H1 (cell line): ENCODE results near the gene COL6A5. TPM values are rescaled to one million over a fixed set of nuclear protein-coding genes. Genes with fewer than 3 reads are reported as not detected.

Experiments used
- CTCF ChIA-PET: fragments of 300-600 bp; sonication (Branson Sonifier 250); formaldehyde crosslinking; loops from one replicate; lab custom pipeline; 2021; ENCODE audit not compliant: partially characterized antibody; lab: Charles Lee
- POLR2A ChIA-PET: fragments of 300-600 bp; sonication (Branson Sonifier 250); formaldehyde crosslinking; loops from one replicate; lab custom pipeline; 2021; ENCODE audit warnings: inconsistent platforms; ENCODE audit not compliant: partially characterized antibody; lab: Charles Lee
- DNase-seq, 2 experiments: peaks; one replicate each; pipeline versions ENCODE4 v3.0.0 to v3.0.0-alpha.2; 2010 to 2022; ENCODE audit warnings: low spot score in 2 of 2, low read depth in 1 of 2, mixed read lengths in 1 of 2
- FAIRE-seq: peaks from 2 replicates; lab custom pipeline; 2011; peaks lifted over from hg19 to GRCh38; lab: Jason Lieb, UNC
- H2AFZ ChIP-seq: 2 replicates; pipeline ENCODE4 v1.8.1; 2012; ENCODE audit warnings: low read length, inconsistent platforms
- H2AK5ac ChIP-seq: 2 replicates; pipeline ENCODE4 v1.6.1; 2013; ENCODE audit warnings: low read depth, low read length
- H2BK120ac ChIP-seq: replicated peaks from 2 replicates; pipeline ENCODE3; 2013; ENCODE audit warnings: low read depth, low read length, inconsistent platforms
- H2BK12ac ChIP-seq: 2 replicates; pipeline ENCODE4 v1.6.1; 2013; ENCODE audit warnings: low read depth, low read length
- H2BK15ac ChIP-seq: 2 replicates; pipeline ENCODE4 v1.6.1; 2013; ENCODE audit warnings: low read length
- H2BK20ac ChIP-seq: 2 replicates; pipeline ENCODE4 v1.6.1; 2013; ENCODE audit warnings: low read length
- H2BK5ac ChIP-seq: 2 replicates; pipeline ENCODE4 v1.6.1; 2013; ENCODE audit warnings: low read depth, low read length
- H3K14ac ChIP-seq: 2 replicates; pipeline ENCODE4 v1.6.1; 2013; ENCODE audit warnings: inconsistent platforms; ENCODE audit not compliant: insufficient read length
- H3K18ac ChIP-seq: 2 replicates; pipeline ENCODE4 v1.6.1; 2013; ENCODE audit warnings: low read length; ENCODE audit errors: extremely low read depth
- H3K23ac ChIP-seq: 2 replicates; pipeline ENCODE4 v1.6.1; 2013; ENCODE audit warnings: inconsistent platforms; ENCODE audit not compliant: insufficient read length
- H3K23me2 ChIP-seq: 2 replicates; pipeline ENCODE4 v1.6.1; 2013; ENCODE audit warnings: low read depth, low read length
- H3K27ac ChIP-seq: 2 replicates; pipeline ENCODE4 v1.6.1; 2011; ENCODE audit warnings: low read depth, low read length, inconsistent platforms
- H3K27me3 ChIP-seq, 4 experiments: replicated peaks in 1 of 4; 1 replicate in 1 of 4; 2 replicates in 3 of 4; pipeline versions ENCODE4 v1.6.1 to v1.8.1; 2011 to 2013; ENCODE audit warnings: low read length in 3 of 4, mild to moderate bottlenecking in 3 of 4, inconsistent platforms in 2 of 4, mixed read lengths in 2 of 4, moderate library complexity in 1 of 4; ENCODE audit not compliant: control insufficient read depth in 3 of 4, insufficient read depth in 3 of 4; ENCODE audit errors: extremely low read depth in 1 of 4
- H3K36me3 ChIP-seq, 4 experiments: 2 replicates each; pipeline versions ENCODE4 v1.6.1 to v1.8.1; 2011 to 2013; ENCODE audit warnings: mild to moderate bottlenecking in 4 of 4, low read length in 3 of 4, moderate library complexity in 2 of 4, control low read depth in 1 of 4, inconsistent platforms in 1 of 4; ENCODE audit not compliant: insufficient read depth in 4 of 4, control insufficient read depth in 2 of 4
- H3K4ac ChIP-seq: replicated peaks from 2 replicates; pipeline ENCODE3; 2013; ENCODE audit warnings: low read length, low read depth, mixed read lengths, inconsistent platforms; ENCODE audit not compliant: insufficient read length
- H3K4me1 ChIP-seq, 4 experiments: replicated peaks in 1 of 4; 1 replicate in 1 of 4; 2 replicates in 3 of 4; pipeline versions ENCODE4 v1.6.1 to v1.8.1; 2011 to 2013; ENCODE audit warnings: low read length in 3 of 4, inconsistent platforms in 2 of 4, mixed read lengths in 1 of 4; ENCODE audit not compliant: insufficient read depth in 4 of 4, control insufficient read depth in 3 of 4
- H3K4me2 ChIP-seq, 2 experiments: 2 replicates each; pipeline versions ENCODE4 v1.6.1 to v1.8.1; 2011 to 2013; ENCODE audit warnings: low read depth in 2 of 2, low read length in 2 of 2, control low read depth in 1 of 2, inconsistent platforms in 1 of 2, mild to moderate bottlenecking in 1 of 2; ENCODE audit not compliant: insufficient read depth in 1 of 2
- H3K4me3 ChIP-seq, 4 experiments: fragments of 200-600, 300-600 bp in 1 of 4; sonication (generic), shearing (Covaris generic), sonication (Bioruptor Twin) in 1 of 4; 2 replicates each; pipeline versions ENCODE4 v1.5.1 to v1.8.1; 2011 to 2016; ENCODE audit warnings: low read length in 4 of 4, low read depth in 3 of 4, control low read depth in 2 of 4, inconsistent platforms in 2 of 4, mild to moderate bottlenecking in 2 of 4, mixed read lengths in 1 of 4, moderate library complexity in 1 of 4; ENCODE audit not compliant: insufficient read depth in 2 of 4; ENCODE audit errors: extremely low read depth in 1 of 4
- H3K56ac ChIP-seq: replicated peaks from 2 replicates; pipeline ENCODE3; 2013; ENCODE audit warnings: low read depth, mild to moderate bottlenecking, mixed read lengths, low read length, inconsistent platforms; ENCODE audit not compliant: insufficient read length
- H3K79me1 ChIP-seq: 2 replicates; pipeline ENCODE4 v1.6.1; 2013; ENCODE audit warnings: low read depth, low read length, control low read depth
- H3K79me2 ChIP-seq, 2 experiments: 2 replicates each; pipeline versions ENCODE4 v1.6.1 to v1.8.1; 2012 to 2013; ENCODE audit warnings: low read length in 2 of 2, mild to moderate bottlenecking in 2 of 2, inconsistent platforms in 1 of 2; ENCODE audit not compliant: insufficient read depth in 2 of 2, control insufficient read depth in 1 of 2
- H3K9ac ChIP-seq, 4 experiments: replicated peaks in 1 of 4; 1 replicate in 1 of 4; 2 replicates in 3 of 4; pipeline versions ENCODE4 v1.6.1 to v1.8.1; 2011 to 2013; ENCODE audit warnings: low read depth in 3 of 4, low read length in 3 of 4, control low read depth in 2 of 4, mild to moderate bottlenecking in 2 of 4, moderate library complexity in 2 of 4, inconsistent platforms in 1 of 4; ENCODE audit errors: extremely low read depth in 1 of 4
- H3K9me3 ChIP-seq, 2 experiments: 2 replicates each; pipeline versions ENCODE4 v1.6.1 to v1.8.1; 2012 to 2013; ENCODE audit warnings: mild to moderate bottlenecking in 2 of 2, moderate library complexity in 2 of 2, control low read depth in 1 of 2, inconsistent platforms in 1 of 2, low read depth in 1 of 2, low read length in 1 of 2, mixed read lengths in 1 of 2; ENCODE audit not compliant: insufficient read depth in 2 of 2
- H4K20me1 ChIP-seq, 2 experiments: replicated peaks in 1 of 2; 2 replicates each; pipeline versions ENCODE3 to v1.8.1; 2011 to 2013; ENCODE audit warnings: inconsistent platforms in 2 of 2, low read length in 2 of 2, mild to moderate bottlenecking in 1 of 2; ENCODE audit not compliant: insufficient read depth in 2 of 2, control insufficient read depth in 1 of 2
- H4K5ac ChIP-seq: 2 replicates; pipeline ENCODE4 v1.6.1; 2013; ENCODE audit warnings: low read length, low read depth, mixed read lengths, inconsistent platforms; ENCODE audit not compliant: insufficient read length
- H4K8ac ChIP-seq: 2 replicates; pipeline ENCODE4 v1.8.0; 2013; ENCODE audit warnings: mild to moderate bottlenecking, moderate library complexity, low read length, inconsistent platforms; ENCODE audit not compliant: insufficient read depth; ENCODE audit errors: extremely low read depth
- H4K91ac ChIP-seq: replicated peaks from 2 replicates; pipeline ENCODE3; 2013; ENCODE audit warnings: low read length, mixed read lengths, inconsistent platforms; ENCODE audit not compliant: insufficient read length
- CBX5 ChIP-seq: fragments of 300-800, 300-1000 bp; sonication (generic); IDR thresholded peaks from 2 replicates; pipeline ENCODE4 v1.7.1; 2016; ENCODE audit warnings: antibody characterized with exemption, low read length, low read depth
- JUND ChIP-seq: IDR thresholded peaks from 2 replicates; pipeline ENCODE4 v1.6.1; 2011; ENCODE audit warnings: mild to moderate bottlenecking, improper control_type of control experiment, low read length
- KDM4A ChIP-seq: IDR thresholded peaks from one replicate; pipeline ENCODE4 v1.7.1; 2012; ENCODE audit warnings: low read depth, mild to moderate bottlenecking, moderate library complexity, low read length, inconsistent platforms; ENCODE audit not compliant: severe bottlenecking
- KDM5A ChIP-seq: fragments of 200-600 bp; IDR thresholded peaks from 2 replicates; pipeline ENCODE4 v1.7.1; 2012; ENCODE audit warnings: mild to moderate bottlenecking, low read length, inconsistent platforms, mixed read lengths
- MAFK ChIP-seq: IDR thresholded peaks from 2 replicates; pipeline ENCODE4 v1.6.1; 2012; ENCODE audit warnings: low read depth, mild to moderate bottlenecking, improper control_type of control experiment, low read length
- NRF1 ChIP-seq: IDR thresholded peaks from 2 replicates; pipeline ENCODE4 v1.6.1; 2011; ENCODE audit warnings: mild to moderate bottlenecking, low read depth, low read length, improper control_type of control experiment
- PHF8 ChIP-seq: fragments of 200-600 bp; sonication (generic); conservative IDR thresholded peaks from 2 replicates; pipeline ENCODE4 v1.7.1; 2012; ENCODE audit warnings: low read depth, mild to moderate bottlenecking, inconsistent platforms, low read length, moderate library complexity
- RXRA ChIP-seq: IDR thresholded peaks from 2 replicates; pipeline ENCODE4 v1.6.1; 2011; ENCODE audit warnings: low read depth, mild to moderate bottlenecking, low read length, moderate library complexity; ENCODE audit not compliant: insufficient read depth
- SP2 ChIP-seq: IDR thresholded peaks from 2 replicates; pipeline ENCODE4 v1.6.1; 2012; ENCODE audit warnings: mild to moderate bottlenecking, low read length, inconsistent platforms
- SRF ChIP-seq: IDR thresholded peaks from 2 replicates; pipeline ENCODE4 v1.6.1; 2011; ENCODE audit warnings: mild to moderate bottlenecking, low read depth, low read length, moderate library complexity
- TAF1 ChIP-seq: IDR thresholded peaks from 2 replicates; pipeline ENCODE4 v1.6.1; 2011; ENCODE audit warnings: mild to moderate bottlenecking, low read depth, low read length
- TBP ChIP-seq: IDR thresholded peaks from 2 replicates; pipeline ENCODE4 v1.6.1; 2011; ENCODE audit warnings: low read depth, low read length, improper control_type of control experiment
- WGBS, 2 experiments: shearing (Covaris generic) in 1 of 2; methylation state at CpG; one replicate each; pipeline versions ENCODE4 v1.1.6 to v1.1.7; 2013 to 2015; ENCODE audit warnings: low lambda C conversion rate in 2 of 2, mixed read lengths in 2 of 2, inconsistent platforms in 1 of 2, low coverage in 1 of 2, missing lambda C conversion rate in 1 of 2; ENCODE audit not compliant: insufficient replicate concordance in 2 of 2, insufficient coverage in 1 of 2, insufficient read length in 1 of 2; ENCODE audit errors: extremely low coverage in 1 of 2, missing lambda C conversion rate in 1 of 2; 5-methylcytosine and 5-hydroxymethylcytosine counted together
- polyA plus RNA-seq, 7 experiments: library from polyadenylated mRNA; depleted of rRNA in 3 of 7; stranded (reverse) in 5 of 7; unstranded in 2 of 7; fragments of >200 nt in 5 of 7; fragments of 200-250 nt in 2 of 7; gene quantifications; 1 replicate in 5 of 7; 2 replicates in 1 of 7; 4 replicates in 1 of 7; pipeline versions ENCODE4 v1.2.1 to v1.2.3, GENCODE V29; 2011 to 2013; ENCODE audit warnings: missing spikeins in 2 of 7, mixed read lengths in 2 of 7
- total RNA-seq: library from RNA; stranded (reverse); fragmentation: NEBNext Ultra II Directional; extraction: Animal tissue kit (Norgen Biotek cat#: 25700); gene quantifications from 2 replicates; pipeline ENCODE4 v1.2.1, GENCODE V29; 2021
- TF ChIP-seq, protein P1 (sequence below): IDR thresholded peaks from 2 replicates; pipeline ENCODE4 v1.6.1; 2012; ENCODE audit warnings: low read length, inconsistent platforms

COL6A5 gene
- total and polyA plus RNA-seq, 2 of the 8 experiments (the other 6 are each of a cell fraction or from before 2014, with no cell fraction given) = 0.05 to 0.06 TPM

DNA sequence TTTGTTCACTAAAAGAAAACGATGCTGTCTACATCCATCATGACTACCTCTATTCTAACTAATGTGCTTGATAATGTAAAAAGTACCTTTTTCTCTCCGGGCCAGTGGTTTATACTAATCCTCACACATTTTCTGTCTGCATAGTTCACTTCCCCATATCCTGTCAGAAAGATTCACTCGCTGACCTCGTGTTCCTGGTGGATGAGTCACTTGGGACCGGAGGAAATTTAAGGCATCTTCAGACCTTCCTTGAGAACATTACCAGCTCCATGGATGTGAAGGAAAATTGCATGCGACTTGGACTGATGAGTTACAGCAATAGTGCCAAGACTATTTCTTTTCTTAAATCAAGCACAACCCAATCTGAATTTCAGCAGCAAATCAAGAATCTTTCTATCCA, 33.8 kb downstream of the COL6A5 start:
- Histone ChIP-seq H3K56ac (no peak overlapping the region), H3K23me2 (no peaks in the 10 kb centered on the region), H3K9me3 (no peaks in the 10 kb centered on the region), H2BK15ac (no peak overlapping the region), H3K27me3 (no peaks in the 10 kb centered on the region), H3K4me1 (no peaks in the 10 kb centered on the region), H2AK5ac (no peak overlapping the region), H3K18ac (no peak overlapping the region), H3K23ac (no peak overlapping the region), H3K79me1 (no peaks in the 10 kb centered on the region), H3K36me3 (no peaks in the 10 kb centered on the region), H4K20me1 (no peaks in the 10 kb centered on the region), H2BK12ac (no peak overlapping the region), H3K4ac (no peak overlapping the region), H2BK5ac (no peak overlapping the region), H3K14ac (no peak overlapping the region), H4K91ac (no peak overlapping the region), H4K8ac (no peak overlapping the region), H3K9ac (no peak overlapping the region), H3K27ac (no peak overlapping the region), H3K4me3 (no peak overlapping the region), H4K5ac (no peak overlapping the region), H2AFZ (no peak overlapping the region), H2BK20ac (no peak overlapping the region), H2BK120ac (no peak overlapping the region), H3K79me2 (no peaks in the 10 kb centered on the region), H3K4me2 (no peak overlapping the region)
- DNase-seq = no peak
- POLR2A ChIA-PET = no interaction called here
- 88% methylated on average over 6 of the region's 6 CpGs; no CpG with 5 or more reads in 1 of the 2 experiments for WGBS, 2 experiments
- no peak for TF ChIP-seq CBX5
- no peak for TF ChIP-seq KDM5A
- no peak for TF ChIP-seq SP2
- no peak for TF ChIP-seq RXRA
- TF ChIP-seq PHF8 = no peak
- TF ChIP-seq TAF1 = no peak
- no peak for TF ChIP-seq KDM4A
- no peak for TF ChIP-seq JUND
- TF ChIP-seq, protein P1, sequence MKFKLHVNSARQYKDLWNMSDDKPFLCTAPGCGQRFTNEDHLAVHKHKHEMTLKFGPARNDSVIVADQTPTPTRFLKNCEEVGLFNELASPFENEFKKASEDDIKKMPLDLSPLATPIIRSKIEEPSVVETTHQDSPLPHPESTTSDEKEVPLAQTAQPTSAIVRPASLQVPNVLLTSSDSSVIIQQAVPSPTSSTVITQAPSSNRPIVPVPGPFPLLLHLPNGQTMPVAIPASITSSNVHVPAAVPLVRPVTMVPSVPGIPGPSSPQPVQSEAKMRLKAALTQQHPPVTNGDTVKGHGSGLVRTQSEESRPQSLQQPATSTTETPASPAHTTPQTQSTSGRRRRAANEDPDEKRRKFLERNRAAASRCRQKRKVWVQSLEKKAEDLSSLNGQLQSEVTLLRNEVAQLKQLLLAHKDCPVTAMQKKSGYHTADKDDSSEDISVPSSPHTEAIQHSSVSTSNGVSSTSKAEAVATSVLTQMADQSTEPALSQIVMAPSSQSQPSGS = no peak
- TF ChIP-seq NRF1 = no peak
- no peak for TF ChIP-seq MAFK
- TF ChIP-seq SRF = no peak
- TF ChIP-seq TBP = no peak
- CTCF ChIA-PET = interaction anchor here (0.8 kb wide), 1 partner anchor 15 kb away, joined by 3 read pairs; no protein-coding TSS in a partner anchor
- no peak for FAIRE-seq
